ENCODE results near the gene MRPS7. TPM values are rescaled to one million over a fixed set of nuclear protein-coding genes. Genes with fewer than 3 reads are reported as not detected.
"Not testable (repeated sequence)": the region's sequence is repeated elsewhere in the genome, so short reads cannot be mapped to it uniquely, and the experiment has no call there.

The MRPS7 gene
- polyA plus RNA-seq, 1 experiment, result 69.1 TPM

DNA sequence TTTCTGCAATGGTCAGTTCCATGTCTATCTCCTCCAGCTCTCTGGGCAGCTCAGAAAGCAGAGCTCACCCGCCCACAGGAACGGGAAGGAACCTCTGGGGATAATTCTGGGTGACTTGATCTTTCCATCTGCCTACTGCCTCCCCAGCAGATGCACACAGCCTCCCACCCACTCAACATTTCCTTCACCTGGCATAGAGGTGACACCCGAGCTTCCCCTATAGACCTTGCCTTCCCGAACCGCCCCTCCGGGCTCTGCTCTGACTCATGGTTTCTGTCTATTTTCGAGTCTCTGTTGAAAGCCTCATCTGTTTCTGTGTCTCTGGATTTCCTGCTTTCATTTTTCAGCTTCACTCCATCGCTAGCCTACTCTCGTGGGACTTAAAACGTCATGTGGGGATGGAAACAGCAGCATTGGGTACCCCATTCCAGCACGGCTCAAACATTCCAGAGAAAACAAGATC, 11.6 kb upstream of the MRPS7 start:
- no peaks in the 10 kb centered on the region for H3K27me3 ChIP-seq (ENCODE audit: control insufficient read depth, insufficient read depth, low read length)
- ChIA-PET POLR2A (no interaction called here), CTCF (interaction anchor here (0.7 to 6.0 kb wide), 3 partner anchors 10 to 21 kb away, joined by 3 to 50 read pairs (median 9); partner anchors contain the start of genes GGA3, MIF4GD and MRPS7)
- DNase-seq (ENCODE audit: low read depth), result no peak
- H3K4me3 ChIP-seq (ENCODE audit: low read depth, low read length), result no peak overlapping the region
- H3K36me3 ChIP-seq (ENCODE audit: control insufficient read depth, insufficient read depth, low read length), result peaks cover 13% of the 10 kb centered on the region
- TF ChIP-seq, protein P1, sequence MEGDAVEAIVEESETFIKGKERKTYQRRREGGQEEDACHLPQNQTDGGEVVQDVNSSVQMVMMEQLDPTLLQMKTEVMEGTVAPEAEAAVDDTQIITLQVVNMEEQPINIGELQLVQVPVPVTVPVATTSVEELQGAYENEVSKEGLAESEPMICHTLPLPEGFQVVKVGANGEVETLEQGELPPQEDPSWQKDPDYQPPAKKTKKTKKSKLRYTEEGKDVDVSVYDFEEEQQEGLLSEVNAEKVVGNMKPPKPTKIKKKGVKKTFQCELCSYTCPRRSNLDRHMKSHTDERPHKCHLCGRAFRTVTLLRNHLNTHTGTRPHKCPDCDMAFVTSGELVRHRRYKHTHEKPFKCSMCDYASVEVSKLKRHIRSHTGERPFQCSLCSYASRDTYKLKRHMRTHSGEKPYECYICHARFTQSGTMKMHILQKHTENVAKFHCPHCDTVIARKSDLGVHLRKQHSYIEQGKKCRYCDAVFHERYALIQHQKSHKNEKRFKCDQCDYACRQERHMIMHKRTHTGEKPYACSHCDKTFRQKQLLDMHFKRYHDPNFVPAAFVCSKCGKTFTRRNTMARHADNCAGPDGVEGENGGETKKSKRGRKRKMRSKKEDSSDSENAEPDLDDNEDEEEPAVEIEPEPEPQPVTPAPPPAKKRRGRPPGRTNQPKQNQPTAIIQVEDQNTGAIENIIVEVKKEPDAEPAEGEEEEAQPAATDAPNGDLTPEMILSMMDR (IDR thresholded peaks at IDR 0.05; ENCODE audit: insufficient read depth, low read depth, low read length), result no peak

DNA sequence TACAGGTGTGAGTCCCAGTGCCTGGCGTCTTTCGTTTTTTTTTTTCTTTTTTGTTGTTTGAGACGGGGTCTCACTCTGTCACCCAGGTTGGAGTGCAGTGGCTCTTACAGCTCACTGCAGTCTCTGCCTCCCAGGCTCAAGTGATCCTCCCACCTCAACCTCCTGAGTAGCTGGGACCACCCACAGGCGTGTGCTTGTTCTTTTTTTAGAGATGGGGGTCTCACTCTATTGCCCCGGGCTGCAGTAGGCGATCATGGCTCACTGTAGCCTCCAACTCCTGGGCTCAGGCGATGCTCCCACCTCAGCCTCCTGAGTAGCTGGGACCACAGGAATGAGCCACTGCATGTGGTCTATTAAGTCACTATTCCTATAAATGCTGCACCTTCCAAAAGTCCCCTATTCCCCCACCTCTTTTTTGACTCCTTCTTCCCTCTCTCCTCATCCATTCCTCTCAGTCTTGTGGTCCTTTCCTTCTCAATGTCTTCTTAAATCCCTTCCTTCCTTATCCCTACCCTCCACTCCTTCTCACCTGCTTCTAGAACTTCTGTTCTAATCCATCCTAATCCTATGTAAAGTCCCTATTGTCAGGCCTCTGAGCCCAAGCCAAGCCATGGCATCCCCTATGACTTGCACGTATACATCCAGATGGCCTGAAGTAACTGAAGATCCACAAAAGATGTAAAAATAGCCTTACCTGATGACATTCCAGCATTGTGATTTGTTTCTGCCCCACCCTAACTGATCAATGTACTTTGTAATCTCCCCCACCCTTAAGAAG, 9.5 kb upstream of the MRPS7 start:
- no peak for DNase-seq (ENCODE audit: low read depth)
- ChIA-PET POLR2A (no interaction called here), CTCF (interaction anchor here (6.0 kb wide), 1 partner anchor 12 kb away, joined by 50 read pairs; no protein-coding TSS in a partner anchor)
- no peaks in the 10 kb centered on the region for H3K36me3 ChIP-seq (ENCODE audit: control insufficient read depth, insufficient read depth, low read length)
- H3K27me3 ChIP-seq (ENCODE audit: control insufficient read depth, insufficient read depth, low read length), result no peaks in the 10 kb centered on the region
- TF ChIP-seq, protein P1 (IDR thresholded peaks at IDR 0.05; ENCODE audit: insufficient read depth, low read depth, low read length), result no peak
- no peak overlapping the region for H3K4me3 ChIP-seq (ENCODE audit: low read depth, low read length)

DNA sequence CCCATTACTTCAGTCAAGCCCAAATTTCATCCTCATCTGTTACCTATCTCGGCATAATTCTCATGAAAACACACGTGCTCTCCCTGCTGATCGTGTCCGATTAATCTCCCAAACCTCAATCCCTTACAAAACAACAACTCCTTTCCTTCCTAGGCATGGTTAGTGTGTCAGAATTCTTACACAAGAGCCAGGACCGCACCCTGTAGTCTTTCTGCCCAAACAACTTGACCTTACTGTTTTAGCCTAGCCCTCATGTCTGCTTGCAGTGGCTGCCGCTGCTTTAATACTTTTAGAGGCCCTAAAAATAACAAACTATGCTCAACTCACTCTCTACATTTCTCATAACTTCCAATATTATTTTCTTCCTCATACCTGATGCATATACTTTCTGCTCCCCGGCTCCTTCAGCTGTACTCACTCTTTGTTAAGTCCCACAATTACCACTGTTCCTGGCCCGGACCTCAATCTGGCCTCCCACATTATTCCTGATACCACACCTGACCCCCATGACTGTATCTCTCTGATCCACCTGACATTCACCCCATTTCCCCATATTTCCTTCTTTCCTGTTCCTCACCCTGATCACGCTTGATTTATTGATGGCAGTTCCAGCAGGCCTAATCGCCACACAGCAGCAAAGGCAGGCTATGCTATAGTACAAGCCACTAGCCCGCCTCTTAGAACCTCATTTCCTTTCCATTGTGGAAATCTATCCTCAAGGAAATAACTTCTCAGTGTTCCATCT, 5.6 kb upstream of the MRPS7 start:
- CTCF ChIA-PET; H3K27me3 ChIP-seq (ENCODE audit: control insufficient read depth, insufficient read depth, low read length); DNase-seq (ENCODE audit: low read depth); POLR2A ChIA-PET; H3K36me3 ChIP-seq (ENCODE audit: control insufficient read depth, insufficient read depth, low read length); H3K4me3 ChIP-seq (ENCODE audit: low read depth, low read length): not testable (repeated sequence)

DNA sequence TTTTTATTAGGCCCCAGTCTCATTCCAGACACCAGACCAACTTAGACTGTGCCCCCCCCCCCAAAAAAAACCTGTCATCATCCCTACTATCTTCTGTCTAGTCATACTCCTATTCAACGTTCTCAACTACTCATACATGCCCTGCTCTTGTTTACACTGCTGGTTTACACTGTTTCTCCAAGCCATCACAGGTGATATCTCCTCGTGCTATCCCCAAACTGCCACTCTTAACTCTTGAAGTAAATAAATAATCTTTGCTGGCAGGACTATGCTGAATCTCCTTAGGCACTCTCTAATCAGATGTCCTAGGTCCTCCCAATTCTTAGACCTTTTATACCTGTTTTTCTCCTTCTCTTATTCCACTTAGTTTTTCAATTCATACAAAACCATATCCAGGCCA, 4.5 kb upstream of the MRPS7 start:
- H3K27me3 ChIP-seq (ENCODE audit: control insufficient read depth, insufficient read depth, low read length); DNase-seq (ENCODE audit: low read depth); H3K36me3 ChIP-seq (ENCODE audit: control insufficient read depth, insufficient read depth, low read length); POLR2A ChIA-PET; H3K4me3 ChIP-seq (ENCODE audit: low read depth, low read length): not testable (repeated sequence)
- CTCF ChIA-PET, result interaction anchor here (0.6 kb wide), 1 partner anchor 528 kb away, joined by 4 read pairs; the partner anchor contains the start of gene UNK

DNA sequence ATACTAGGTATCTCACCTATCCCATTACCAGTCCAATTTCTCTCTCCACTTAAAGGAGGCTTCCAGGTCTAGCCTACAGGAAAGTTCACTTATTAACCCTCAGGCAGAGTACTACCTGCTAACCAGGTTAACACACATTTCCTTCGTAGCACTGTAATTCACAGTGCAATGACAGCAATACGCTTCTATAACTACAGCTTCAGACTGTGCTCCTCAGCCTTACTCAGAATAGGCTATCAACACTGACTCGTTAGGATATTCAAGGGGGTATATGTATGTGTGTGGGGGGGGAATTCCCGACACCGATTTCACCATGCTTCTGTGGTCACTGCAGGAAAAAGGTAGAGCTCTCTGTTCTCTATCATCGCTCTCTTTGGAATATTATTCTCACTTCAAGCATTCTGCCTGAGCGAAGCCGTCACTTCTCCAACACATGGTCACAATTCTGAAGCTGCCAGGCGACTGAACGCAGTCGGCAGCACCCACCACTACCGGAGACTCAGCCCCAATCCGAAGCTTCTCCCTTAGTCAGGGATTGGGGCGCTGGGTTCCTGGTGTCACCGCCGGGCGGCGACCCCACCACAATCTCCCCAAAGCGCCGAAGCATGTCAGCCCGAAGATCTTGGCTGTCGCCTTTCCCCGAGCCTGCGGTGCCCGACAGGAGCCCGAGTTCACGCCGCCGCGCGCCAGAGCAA, 891 bp upstream of the MRPS7 start:
- DNase-seq (ENCODE audit: low read depth), result no peak
- ChIA-PET POLR2A (no interaction called here), CTCF (interaction anchor here (0.7 to 2.9 kb wide), 9 partner anchors 10 to 152 kb away, joined by 3 to 36 read pairs (median 4); partner anchors contain the start of gene MIF4GD)

More for the DNA sequence above, 891 bp upstream of the MRPS7 start:
- peak overlapping the region; percentile 84 for H3K4me3 ChIP-seq (ENCODE audit: low read depth, low read length)
- TF ChIP-seq, protein P1 (IDR thresholded peaks at IDR 0.05; ENCODE audit: insufficient read depth, low read depth, low read length), result peak; percentile 26; the same call in 1 of the 2 replicates
- no peaks in the 10 kb centered on the region for H3K27me3 ChIP-seq (ENCODE audit: control insufficient read depth, insufficient read depth, low read length)
- peaks cover 7% of the 10 kb centered on the region for H3K36me3 ChIP-seq (ENCODE audit: control insufficient read depth, insufficient read depth, low read length)

All from BJ (cell line).